Fibroblast of skin of abdomen (primary cell): ENCODE measurements around the gene PRR29.
"Not testable (repeated sequence)": the region's sequence is repeated elsewhere in the genome, so short reads cannot be mapped to it uniquely, and the experiment has no call there.

Experiments used
- DNase-seq: peaks from one replicate; pipeline ENCODE4 v3.0.0-alpha.2; 2013

The PRR29 gene

DNA sequence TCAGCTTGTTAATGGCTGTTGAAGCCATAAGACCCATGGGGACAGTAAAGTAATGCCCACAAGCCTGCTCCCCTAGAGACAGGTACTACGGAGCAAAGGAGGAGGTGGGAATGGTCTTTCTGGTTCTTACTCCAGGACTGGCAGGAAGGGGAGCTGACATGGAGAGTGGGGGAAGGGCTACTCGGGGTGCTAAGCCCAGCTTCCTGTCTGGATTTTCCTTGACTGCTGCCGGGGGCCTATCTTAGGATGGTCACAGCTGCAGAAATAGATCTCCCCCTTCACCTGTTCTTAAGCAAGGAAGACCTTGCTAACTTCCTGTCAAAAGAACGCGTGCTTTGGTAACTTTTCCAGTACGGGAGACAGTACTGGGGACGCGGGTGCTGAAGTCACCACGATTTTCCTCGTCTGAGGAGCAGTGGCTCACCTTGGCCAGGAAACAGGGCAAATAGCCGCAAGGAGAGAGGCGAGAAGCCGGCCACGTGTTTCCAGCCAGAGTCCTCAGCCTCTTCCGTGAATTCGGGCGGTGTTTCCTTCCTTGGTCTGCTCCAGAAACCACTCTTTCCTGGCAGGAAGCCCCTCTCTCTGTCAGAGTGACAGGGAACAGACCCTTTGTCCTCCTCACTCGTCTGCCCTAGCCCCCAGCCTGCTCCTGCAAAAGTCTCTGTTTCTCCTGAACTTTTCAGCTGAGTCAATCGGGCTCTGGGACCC, 656 bp upstream of the PRR29 start:
- no peak for DNase-seq

- DNase-seq: no peak
Observed at GRCh38 chr17:63998721-63999679, 849 bp downstream of the PRR29 start.

DNA sequence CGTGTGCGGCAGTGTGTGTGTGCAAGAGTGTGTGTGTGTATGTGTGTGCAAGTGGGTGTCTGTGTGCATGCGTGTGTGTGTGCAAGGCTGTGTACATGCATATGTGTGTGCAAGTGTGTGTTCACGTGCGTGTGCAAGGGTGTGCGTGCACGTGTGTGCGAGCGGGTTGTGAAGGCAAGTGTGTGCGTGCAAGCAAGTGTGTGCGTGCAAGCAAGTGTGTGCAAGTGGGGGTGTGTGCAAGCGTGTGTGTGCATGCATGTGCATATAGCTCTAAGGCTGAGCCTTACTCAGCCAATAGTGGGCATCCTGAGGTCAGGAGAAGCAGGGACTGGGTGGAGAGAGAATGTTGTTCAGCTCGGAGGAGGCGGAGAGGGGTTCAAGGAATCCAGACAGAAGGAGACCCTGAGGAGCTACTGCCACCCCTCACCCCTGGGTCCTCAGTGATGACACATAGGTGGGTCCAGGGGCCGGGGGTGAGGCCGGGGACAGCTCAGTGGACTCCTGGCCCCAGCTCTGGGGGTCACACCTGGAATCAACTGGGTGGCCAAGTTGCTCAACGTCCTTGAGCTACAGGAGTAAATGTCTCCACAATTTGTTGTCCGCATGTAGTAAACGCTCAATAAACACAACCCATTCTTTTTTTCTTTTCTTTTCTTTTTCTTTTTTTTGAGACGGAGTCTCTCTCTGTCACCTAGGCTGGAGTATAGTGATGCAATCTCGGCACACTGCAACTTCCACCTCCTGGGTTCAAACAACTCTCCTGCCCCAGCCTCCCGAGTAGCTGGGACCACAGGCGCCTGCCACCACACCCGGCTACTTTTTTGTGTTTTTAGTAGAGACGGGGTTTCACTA, 1.8 kb downstream of the PRR29 start:
- DNase-seq: no peak

DNA sequence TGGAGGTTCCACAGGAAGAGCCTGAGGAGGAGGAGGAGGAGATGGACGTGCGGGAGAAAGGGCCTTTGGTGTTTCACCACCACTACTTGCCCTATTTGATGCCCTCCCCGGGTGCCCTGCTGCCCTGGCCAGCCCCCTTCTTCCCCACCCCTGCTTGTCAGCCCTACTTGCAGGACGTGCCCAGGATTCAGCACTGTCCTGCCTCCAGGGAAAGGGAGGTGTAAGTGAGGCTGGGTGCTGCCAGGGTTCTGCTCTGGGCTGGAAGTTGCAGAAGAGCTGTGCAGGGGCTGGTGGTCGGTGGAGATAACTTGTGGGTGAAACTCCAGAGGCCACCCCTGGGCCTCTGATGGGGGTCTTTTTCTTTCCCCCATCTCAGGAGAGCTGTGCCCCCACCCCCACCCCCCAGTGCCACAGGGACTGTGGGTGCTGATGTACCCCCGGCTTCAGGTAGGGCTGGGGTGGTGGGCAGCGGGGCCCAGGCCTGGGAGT, 3.0 kb downstream of the PRR29 start:
- DNase-seq: no peak

DNA sequence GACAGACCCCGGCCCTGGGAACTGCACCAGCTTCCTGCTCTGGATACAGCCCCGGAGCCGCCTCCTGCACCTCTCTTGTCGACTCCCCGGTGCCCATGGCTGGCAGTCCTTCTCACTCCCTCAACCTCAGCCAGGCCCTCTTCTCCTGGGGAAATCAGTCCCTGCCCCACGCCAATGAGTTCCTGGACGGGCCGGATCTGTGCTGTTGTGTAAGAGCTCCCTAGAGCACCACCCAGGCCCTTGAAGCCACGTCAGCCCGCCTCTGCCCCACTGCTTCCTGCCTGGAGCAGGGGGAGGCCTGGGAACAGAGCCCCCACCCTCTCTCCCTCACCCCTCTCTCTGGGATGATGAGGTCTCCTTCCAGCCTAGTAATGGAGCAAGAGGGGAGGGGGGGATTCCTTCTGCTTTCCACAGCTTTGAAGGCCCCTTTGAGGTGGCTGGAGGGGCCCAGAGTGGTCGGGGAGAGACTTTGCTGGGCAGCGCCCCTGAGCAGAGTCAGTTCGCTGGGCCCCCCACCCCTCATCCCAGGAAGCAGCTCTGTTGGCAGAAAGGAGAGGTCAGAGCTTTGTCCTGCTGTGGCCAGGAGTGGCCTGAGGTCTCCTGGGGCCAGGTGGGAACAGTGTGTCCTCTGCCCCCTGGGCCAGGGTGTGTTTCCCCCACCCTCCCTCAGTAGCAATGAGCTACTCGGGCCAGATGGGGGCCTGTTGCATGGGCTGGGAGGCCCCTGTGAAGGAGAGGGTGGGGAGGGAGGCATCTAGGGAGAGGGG, 3.8 kb downstream of the PRR29 start:
- no peak for DNase-seq

DNA sequence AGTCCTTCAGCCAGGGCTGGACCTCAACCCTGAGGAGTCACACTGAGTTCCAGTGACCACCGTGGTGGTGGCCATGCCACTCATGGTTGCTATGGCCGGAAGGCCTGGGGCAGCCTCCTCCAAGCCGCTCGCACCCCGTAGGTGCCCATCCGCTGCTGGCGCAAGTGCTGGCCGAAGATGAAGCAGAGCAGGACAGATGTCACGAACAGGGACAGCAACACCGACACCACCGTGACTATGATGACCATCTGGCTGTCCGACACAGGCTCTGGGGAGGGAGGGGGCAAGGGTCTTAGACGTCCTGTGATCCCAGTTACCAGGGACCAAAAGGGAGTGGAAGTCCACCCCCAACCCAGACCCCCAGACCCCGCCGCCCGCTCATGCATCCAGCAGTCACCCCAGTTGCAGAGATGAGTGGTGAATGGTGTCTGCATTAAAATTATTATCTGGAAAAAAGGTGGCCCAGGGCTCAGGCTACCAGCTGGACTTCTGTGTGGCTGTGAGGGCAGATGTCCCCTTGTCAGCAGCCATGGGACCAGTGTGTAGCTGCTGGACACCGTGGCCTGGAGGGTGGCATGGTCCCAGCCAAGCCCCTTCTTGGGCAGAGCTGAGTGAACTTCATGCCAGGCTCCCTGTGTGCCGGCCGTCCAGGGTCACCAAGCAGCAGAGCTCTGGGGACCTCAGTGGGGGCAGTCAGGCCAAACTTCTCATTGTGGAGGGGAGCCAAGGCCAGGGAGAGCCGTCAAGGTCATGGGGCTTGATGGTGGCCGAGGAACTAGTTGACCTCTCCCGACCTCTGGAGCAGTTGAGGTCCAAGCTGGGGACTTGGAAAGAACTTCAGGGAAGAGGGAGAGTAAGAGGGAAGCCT, 4.7 kb downstream of the PRR29 start:
- DNase-seq: no peak

DNA sequence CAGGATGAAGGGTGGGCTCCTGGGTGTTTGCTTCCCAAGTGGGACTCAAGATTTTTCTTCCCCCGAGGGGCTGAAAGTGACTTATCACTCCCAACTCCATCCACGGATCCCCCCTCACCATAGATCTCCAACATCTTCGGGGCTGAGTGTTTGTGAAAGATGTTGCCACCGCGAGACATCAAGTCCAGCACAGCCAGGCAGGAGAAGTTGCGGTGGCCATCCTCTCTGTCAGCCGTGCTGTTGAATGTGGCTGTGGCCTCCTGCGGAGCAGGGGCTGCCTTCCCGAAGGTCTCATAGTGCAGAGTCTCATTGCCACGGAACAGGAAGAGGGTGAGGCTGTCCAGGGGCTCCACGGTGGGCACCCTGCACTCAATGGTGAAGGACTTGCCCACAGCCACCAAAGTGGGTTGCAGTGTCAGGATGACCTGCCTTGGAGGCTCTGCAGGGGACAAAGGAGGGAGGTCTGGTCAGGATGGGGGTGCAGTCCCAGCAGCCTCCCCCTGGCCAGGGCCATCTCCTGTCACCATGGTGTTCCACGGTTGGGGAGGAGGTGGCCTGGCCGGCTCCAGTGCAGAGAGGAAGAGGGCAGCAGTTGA, 5.5 kb downstream of the PRR29 start:
- DNase-seq: no peak

- no peak for DNase-seq
Observed at GRCh38 chr17:64004218-64004770, 6.1 kb downstream of the PRR29 start.

- DNase-seq: no peak
Observed at GRCh38 chr17:64004903-64005733, 7.0 kb downstream of the PRR29 start.

- DNase-seq: no peak
Observed at GRCh38 chr17:64005734-64006167, 7.6 kb downstream of the PRR29 start.

- no peak for DNase-seq
Observed at GRCh38 chr17:64006361-64007088, 8.4 kb downstream of the PRR29 start.

DNA sequence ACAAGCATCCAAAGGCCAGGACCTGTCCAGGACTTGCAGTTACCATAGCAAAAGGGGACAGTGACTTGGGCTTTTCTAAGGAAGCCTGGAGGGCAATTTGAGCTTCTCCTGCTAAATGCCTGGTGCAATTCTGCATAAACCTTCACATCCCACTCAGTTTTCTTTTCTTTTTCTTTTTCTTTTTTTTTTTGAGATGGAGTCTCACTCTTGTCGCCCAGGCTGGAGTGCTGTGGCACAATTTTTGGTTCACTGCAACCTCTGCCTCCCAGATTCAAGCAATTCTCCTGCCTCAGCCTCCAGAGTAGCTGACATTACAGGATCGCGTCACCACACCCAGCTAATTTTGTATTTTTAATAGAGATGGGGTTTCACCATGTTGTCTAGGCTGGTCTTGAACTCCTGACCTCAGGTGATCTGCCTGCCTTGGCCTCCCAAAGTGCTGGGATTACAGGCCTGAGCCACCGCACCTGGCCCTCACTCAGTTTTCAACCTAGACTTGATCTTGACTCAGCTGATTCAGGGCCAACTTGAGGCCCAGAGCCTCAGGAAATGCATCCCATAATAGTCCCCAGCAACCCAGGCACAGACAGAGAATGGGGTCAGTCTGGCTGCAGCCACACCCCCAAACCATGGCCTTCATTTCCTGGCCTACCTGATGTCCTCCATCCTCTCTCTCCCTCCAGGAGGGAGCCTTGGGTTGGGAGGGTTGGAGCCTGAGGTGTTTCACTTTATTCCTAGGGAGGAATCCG, 9.1 kb downstream of the PRR29 start:
- DNase-seq: not testable (repeated sequence)

- DNase-seq: no peak
Observed at GRCh38 chr17:64007838-64008282, 9.7 kb downstream of the PRR29 start.

DNA sequence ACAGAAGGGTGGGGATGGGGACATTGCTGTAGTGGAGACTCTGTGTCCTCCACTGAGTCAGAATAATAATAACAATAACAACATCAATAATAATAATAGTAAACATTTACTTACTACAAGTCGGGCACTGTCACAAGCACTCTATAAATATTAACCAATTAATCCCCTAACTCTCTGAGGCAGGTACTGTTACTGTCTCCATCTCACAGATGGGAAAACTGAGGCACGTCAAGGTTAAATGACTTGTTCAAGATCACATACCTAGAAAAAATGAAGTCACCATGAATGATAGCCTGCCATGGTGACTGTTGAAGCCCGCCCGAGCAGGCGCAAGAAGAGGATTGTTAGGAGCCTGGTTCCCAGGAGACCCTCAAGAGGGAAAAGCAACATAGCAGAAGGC, 10.2 kb downstream of the PRR29 start:
- no peak for DNase-seq

DNA sequence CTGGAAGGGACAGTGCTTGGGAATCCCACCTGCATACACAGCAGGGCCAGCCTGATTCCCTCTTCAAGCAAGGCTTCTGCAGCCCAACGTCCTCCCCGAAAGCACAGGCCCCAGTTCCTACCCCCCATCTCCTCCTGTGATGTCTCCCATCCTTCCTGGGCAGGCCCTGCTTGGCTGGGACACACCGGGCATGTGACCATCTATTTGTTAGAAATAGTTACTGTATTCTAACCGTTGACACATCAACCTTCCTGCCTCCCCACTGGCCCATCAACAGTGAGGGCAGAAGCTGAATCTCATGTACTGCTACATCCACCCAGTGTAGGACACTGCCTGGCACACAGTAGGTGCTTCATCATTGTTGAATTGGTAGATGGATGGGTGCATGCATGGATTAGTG, 10.7 kb downstream of the PRR29 start:
- DNase-seq: no peak

GRCh38 chr17:64009571-64010402, 11.6 kb downstream of the PRR29 start:
- DNase-seq: no peak

GRCh38 chr17:64015447-64015846, 17.3 kb downstream of the PRR29 start:
- DNase-seq: no peak
